Naive thymus-derived CD8-positive, alpha-beta T cell (primary cell): ENCODE data around the gene IFITM2. TPM values are rescaled to one million over a fixed set of nuclear protein-coding genes. Genes with fewer than 3 reads are reported as not detected.
"Not testable (repeated sequence)": the region's sequence is repeated elsewhere in the genome, so short reads cannot be mapped to it uniquely, and the experiment has no call there.

Source experiments
- ATAC-seq, 2 donors: fragments of 150-1000 bp; cut with Tn5 transposase in 1 of 2; sonication (Bioruptor Pico), chemical (Tn5 transposase) in 1 of 2; 1 replicate in 1 of 2; 2 replicates in 1 of 2; pipeline ENCODE4 v1.10.0; 2021; ENCODE audit warnings: mild to moderate bottlenecking in 2 of 2, moderate library complexity in 2 of 2
- POLR2A ChIA-PET: fragments of 350-600 bp; sonication (Branson Sonifier 250); formaldehyde crosslinking; loops from one replicate; lab custom pipeline; 2021; ENCODE audit warnings: antibody characterized with exemption; lab: Charles Lee
- DNase-seq, 10 donors: peaks; one replicate each; pipeline versions ENCODE4 v3.0.0 to v3.0.0-alpha.2; 2020 to 2022
- H3K27ac Mint-ChIP-seq, 10 donors: one replicate each; pipeline ENCODE4 v1.8.0; 2020 to 2022; ENCODE audit warnings: mild to moderate bottlenecking in 10 of 10, mixed read lengths in 10 of 10, moderate library complexity in 4 of 10, inconsistent platforms in 1 of 10
- H3K27me3 Mint-ChIP-seq, 5 donors: one replicate each; pipeline ENCODE4 v1.8.0; 2021 to 2022; ENCODE audit warnings: mixed read lengths in 5 of 5
- H3K36me3 Mint-ChIP-seq, 3 donors: one replicate each; pipeline ENCODE4 v1.8.0; 2020 to 2022; ENCODE audit warnings: mixed read lengths in 3 of 3, mild to moderate bottlenecking in 2 of 3, inconsistent platforms in 1 of 3
- H3K4me1 Mint-ChIP-seq, 4 donors: one replicate each; pipeline ENCODE4 v1.8.0; 2021 to 2022; ENCODE audit warnings: mixed read lengths in 4 of 4
- H3K4me3 Mint-ChIP-seq, 10 donors: one replicate each; pipeline ENCODE4 v1.8.0; 2020 to 2022; ENCODE audit warnings: mild to moderate bottlenecking in 10 of 10, mixed read lengths in 10 of 10, moderate library complexity in 6 of 10, inconsistent platforms in 1 of 10
- H3K9me3 Mint-ChIP-seq, 9 donors: one replicate each; pipeline ENCODE4 v1.8.0; 2020 to 2022; ENCODE audit warnings: mixed read lengths in 9 of 9, mild to moderate bottlenecking in 3 of 9, inconsistent platforms in 1 of 9, moderate library complexity in 1 of 9
- polyA plus RNA-seq, 3 donors: library from polyadenylated mRNA; unstranded; fragments of 300-500 nt; fragmentation: Illumina TruSeq; gene quantifications; one replicate each; pipeline ENCODE4 v1.2.3, GENCODE V29; 2021
- total RNA-seq, 8 experiments: library from RNA in 2 of 8; stranded (reverse) in 2 of 8; gene quantifications; one replicate each; pipeline ENCODE4 v1.2.3 and lab custom pipeline; 2021 to 2026

The IFITM2 gene
- total and polyA plus RNA-seq, 5 experiments from 2014 or later: 115 to 2,732 (median 2,345) TPM

DNA sequence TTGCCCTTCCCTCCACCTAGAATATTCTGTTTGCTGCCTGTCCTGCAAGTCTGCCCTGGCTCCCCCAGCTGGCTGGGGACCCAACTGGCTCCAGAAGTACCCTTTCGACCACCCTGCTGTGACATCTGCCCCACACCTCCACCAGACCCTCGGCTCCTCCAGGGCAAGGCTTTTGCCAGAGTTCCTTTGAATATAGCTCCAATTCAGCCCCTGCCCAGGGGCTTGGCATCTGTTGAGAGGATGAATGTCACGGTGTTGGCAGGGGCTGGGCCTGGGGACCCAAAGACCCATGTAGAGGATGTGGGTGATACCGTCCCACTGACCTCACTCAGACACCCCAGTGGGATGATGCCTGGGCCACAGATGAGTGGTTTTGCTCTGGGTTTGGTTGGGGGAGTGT, 25.4 kb upstream of the IFITM2 start:
- peak overlapping the region; percentile 82 to 95 (median 93) for H3K4me3 Mint-ChIP-seq
- H3K27me3 Mint-ChIP-seq: peaks cover 0 to 14% (median 0%) of the 10 kb centered on the region in 5 donors
- POLR2A ChIA-PET: interaction anchor here (0.6 to 21.0 kb wide), 12 partner anchors 5 to 275 kb away, joined by 3 to 863 read pairs (median 26); partner anchors contain the start of genes BET1L, IFITM1, IFITM5 and NLRP6
- H3K4me1 Mint-ChIP-seq: peaks cover 29 to 67% (median 59%) of the 10 kb centered on the region in 4 donors
- H3K27ac Mint-ChIP-seq: peak overlapping the region; percentile 59 to 96 (median 94)
- no peak for ATAC-seq
- peaks cover 0 to 2% (median 0%) of the 10 kb centered on the region in 9 donors for H3K9me3 Mint-ChIP-seq
- peaks cover 0 to 11% (median 0%) of the 10 kb centered on the region in 3 donors for H3K36me3 Mint-ChIP-seq
- peak in 1 of 10 donors; percentile 11 for DNase-seq

DNA sequence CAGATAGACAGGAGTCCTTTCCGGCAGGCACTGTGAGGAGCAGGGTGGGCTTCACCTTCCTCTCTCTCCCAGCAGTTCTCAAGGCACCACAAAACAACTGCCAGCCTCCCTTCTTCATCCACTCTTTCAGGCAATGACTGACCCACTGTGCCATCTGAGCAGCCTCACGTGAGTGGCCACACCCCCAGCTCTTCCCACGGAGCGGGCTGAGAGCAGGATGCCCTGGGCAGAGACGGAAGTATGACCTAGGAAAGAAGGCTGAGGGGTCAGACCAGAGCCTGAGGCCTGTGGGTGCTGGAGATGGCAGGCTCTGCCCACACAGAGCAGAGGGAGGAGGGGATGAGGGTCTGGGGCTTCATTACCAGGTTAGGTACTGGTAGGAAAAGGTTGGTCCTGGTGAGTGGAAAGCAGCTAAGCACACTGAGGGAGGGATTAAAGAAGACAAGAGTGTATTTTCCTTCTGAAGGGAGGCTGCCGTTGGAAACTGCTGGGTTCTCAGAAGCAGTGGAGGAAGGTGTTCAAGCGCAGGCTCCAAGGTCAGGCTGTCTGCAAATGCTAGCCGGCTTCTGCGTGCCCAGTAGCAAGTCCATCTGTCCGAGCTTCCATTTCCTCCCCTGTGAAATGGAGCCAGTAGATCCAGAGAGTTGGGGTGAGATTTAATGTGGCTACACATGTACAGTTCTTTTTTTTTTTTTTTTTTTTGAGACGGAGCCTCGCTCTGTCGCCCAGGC, 24.8 kb upstream of the IFITM2 start:
- H3K36me3 Mint-ChIP-seq: peaks cover 0 to 11% (median 0%) of the 10 kb centered on the region in 3 donors
- no peak for ATAC-seq
- H3K27me3 Mint-ChIP-seq: peaks cover 0 to 14% (median 0%) of the 10 kb centered on the region in 5 donors
- H3K9me3 Mint-ChIP-seq: no peaks in the 10 kb centered on the region
- DNase-seq: peak in 1 of 10 donors; percentile 14
- peaks cover 28 to 66% (median 55%) of the 10 kb centered on the region in 4 donors for H3K4me1 Mint-ChIP-seq
- POLR2A ChIA-PET: interaction anchor here (0.6 to 21.0 kb wide), 16 partner anchors 4 to 123 kb away, joined by 3 to 863 read pairs (median 8); partner anchors contain the start of genes BET1L, IFITM1, IFITM5 and NLRP6
- H3K4me3 Mint-ChIP-seq: peak overlapping the region; percentile 82 to 95 (median 93)
- peak overlapping the region; percentile 59 to 96 (median 94) for H3K27ac Mint-ChIP-seq

DNA sequence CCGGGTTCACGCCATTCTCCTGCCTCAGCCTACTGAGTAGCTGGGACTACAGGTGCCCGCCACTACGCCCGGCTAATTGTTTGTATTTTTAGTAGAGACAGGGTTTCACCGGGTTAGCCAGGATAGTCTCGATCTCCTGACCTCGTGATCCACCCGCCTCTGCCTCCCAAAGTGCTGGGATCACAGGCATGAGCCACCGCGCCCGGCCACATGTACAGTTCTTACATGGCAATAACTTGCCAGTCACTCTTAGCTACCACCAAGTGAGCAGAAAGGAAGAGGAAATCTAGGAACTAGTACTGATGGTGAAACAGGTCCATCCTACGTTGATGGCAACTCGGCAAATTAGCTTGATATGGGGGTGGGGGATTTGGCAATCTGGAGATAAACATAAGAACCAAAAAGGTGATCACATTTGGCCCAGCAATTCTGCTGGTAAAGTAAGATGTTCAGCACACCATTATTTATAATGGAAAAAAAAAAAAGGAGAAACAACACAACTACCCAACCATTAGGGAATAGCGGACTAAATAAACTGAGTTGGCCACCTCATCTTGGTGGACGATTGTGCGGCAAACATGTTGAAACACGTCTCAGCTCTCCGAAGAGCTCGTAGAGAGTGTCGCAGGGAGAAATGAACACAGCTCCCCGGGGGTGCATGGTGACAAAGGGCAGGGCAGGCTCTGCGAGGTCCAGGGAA, 24.1 kb upstream of the IFITM2 start:
- Mint-ChIP-seq H3K4me3 (peak overlapping the region; percentile 82 to 95 (median 93)), H3K27me3 (peaks cover 0 to 14% (median 0%) of the 10 kb centered on the region in 5 donors), H3K36me3 (peaks cover 0 to 11% (median 0%) of the 10 kb centered on the region in 3 donors), H3K9me3 (no peaks in the 10 kb centered on the region), H3K27ac (peak overlapping the region; percentile 59 to 96 (median 94)), H3K4me1 (peaks cover 27 to 62% (median 52%) of the 10 kb centered on the region in 4 donors)
- no peak for ATAC-seq
- POLR2A ChIA-PET: interaction anchor here (0.6 to 21.0 kb wide), 18 partner anchors 3 to 131 kb away, joined by 3 to 863 read pairs (median 8); partner anchors contain the start of genes BET1L, IFITM1, IFITM5 and NLRP6
- DNase-seq: peak in 3 of 10 donors; percentile 6 to 25 (median 15)

- H3K9me3 Mint-ChIP-seq: no peaks in the 10 kb centered on the region
- peaks cover 26 to 60% (median 49%) of the 10 kb centered on the region in 4 donors for H3K4me1 Mint-ChIP-seq
- H3K27ac Mint-ChIP-seq: peak overlapping the region in 9 of 10 donors; percentile 63 to 96 (median 94)
- POLR2A ChIA-PET: interaction anchor here (0.7 to 21.0 kb wide), 14 partner anchors 2 to 130 kb away, joined by 3 to 863 read pairs (median 14); partner anchors contain the start of genes BET1L, IFITM1, IFITM5 and NLRP6
- H3K27me3 Mint-ChIP-seq: peaks cover 0 to 13% (median 0%) of the 10 kb centered on the region in 5 donors
- ATAC-seq: no peak
- H3K4me3 Mint-ChIP-seq: peak overlapping the region; percentile 82 to 95 (median 93)
- DNase-seq: peak in 2 of 10 donors; percentile 1 to 15
- peaks cover 0 to 11% (median 0%) of the 10 kb centered on the region in 3 donors for H3K36me3 Mint-ChIP-seq
Observed at GRCh38 chr11:284105-285020, 23.3 kb upstream of the IFITM2 start.

GRCh38 chr11:285021-285893, 22.4 kb upstream of the IFITM2 start:
- peaks cover 32 to 69% (median 55%) of the 10 kb centered on the region in 4 donors for H3K4me1 Mint-ChIP-seq
- no peak for ATAC-seq
- H3K36me3 Mint-ChIP-seq: peaks cover 0 to 11% (median 0%) of the 10 kb centered on the region in 3 donors
- peaks cover 0 to 12% (median 0%) of the 10 kb centered on the region in 5 donors for H3K27me3 Mint-ChIP-seq
- peak overlapping the region in 7 of 10 donors; percentile 24 to 93 (median 54) for H3K4me3 Mint-ChIP-seq
- DNase-seq: peak in 2 of 10 donors; percentile 0 to 14
- POLR2A ChIA-PET: interaction anchor here (0.6 to 21.0 kb wide), 9 partner anchors 1 to 70 kb away, joined by 3 to 863 read pairs (median 22); partner anchors contain the start of genes IFITM1, IFITM5, NLRP6 and PGGHG
- peak overlapping the region; percentile 35 to 99 (median 94) for H3K27ac Mint-ChIP-seq
- no peaks in the 10 kb centered on the region for H3K9me3 Mint-ChIP-seq

DNA sequence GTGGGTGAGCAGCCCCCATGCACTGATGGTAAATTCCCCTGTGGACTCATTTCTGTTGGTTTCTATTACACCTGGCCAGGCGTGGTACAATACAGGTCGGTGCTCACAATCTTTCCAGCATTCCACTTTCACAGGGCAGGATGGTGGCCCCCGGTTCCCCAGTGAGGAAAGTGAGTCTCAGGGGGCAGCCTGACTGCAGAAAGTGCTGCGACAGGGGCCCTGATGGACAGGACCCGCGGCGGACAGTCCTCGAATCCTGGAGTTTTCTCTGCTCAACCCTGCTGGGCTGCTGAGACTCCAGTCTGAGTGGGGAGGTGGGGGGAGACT, 21.8 kb upstream of the IFITM2 start:
- POLR2A ChIA-PET: interaction anchor here (0.6 to 21.0 kb wide), 10 partner anchors 1 to 79 kb away, joined by 3 to 863 read pairs (median 56); partner anchors contain the start of genes BET1L, IFITM1, IFITM2 and IFITM5
- Mint-ChIP-seq H3K36me3 (peaks cover 0 to 12% (median 0%) of the 10 kb centered on the region in 3 donors), H3K27ac (peak overlapping the region; percentile 51 to 99 (median 98)), H3K4me1 (peaks cover 35 to 75% (median 56%) of the 10 kb centered on the region in 4 donors), H3K9me3 (no peaks in the 10 kb centered on the region), H3K27me3 (peaks cover 0 to 12% (median 0%) of the 10 kb centered on the region in 5 donors), H3K4me3 (peak overlapping the region in 6 of 10 donors; percentile 26 to 99 (median 47))
- ATAC-seq (no peak), DNase-seq (peak in 1 of 10 donors; percentile 13)

DNA sequence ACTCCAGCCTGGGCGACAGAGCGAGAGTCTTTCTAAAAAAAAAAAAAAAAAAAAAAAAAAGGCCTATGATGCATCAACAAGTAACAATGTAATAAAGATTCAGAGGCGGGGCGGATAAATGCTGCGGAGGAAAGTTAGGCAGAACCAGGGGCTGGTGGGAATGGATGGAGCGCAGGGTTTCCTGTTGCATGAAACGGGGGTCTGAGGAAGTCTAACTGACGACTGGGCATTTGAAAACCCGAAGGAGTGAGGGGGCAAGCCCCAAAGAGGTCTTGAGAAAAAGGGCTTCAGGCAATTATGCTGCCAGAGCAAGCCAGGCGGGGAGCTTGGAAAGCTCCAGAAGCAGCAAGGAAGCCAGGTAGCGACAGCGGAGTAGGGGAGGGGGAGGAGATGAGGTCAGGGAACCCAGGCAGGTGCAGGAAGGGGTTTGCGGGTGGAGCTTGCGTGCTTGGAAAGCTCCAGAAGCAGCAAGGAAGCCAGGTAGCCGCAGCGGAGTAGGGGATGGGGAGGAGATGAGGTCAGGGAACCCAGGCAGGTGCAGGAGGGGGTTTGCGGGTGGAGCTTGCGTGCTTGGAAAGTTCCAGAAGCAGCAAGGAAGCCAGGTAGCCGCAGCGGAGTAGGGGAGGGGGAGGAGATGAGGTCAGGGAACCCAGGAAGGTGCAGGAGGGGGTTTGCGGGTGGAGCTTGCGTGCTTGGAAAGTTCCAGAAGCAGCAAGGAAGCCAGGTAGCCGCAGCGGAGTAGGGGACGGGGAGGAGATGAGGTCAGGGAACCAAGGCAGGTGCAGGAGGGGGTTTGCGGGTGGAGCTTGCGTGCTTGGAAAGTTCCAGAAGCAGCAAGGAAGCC, 20.4 kb upstream of the IFITM2 start:
- H3K27me3 Mint-ChIP-seq, H3K9me3 Mint-ChIP-seq: not testable (repeated sequence)
- H3K4me1 Mint-ChIP-seq: peaks cover 34 to 69% (median 51%) of the 10 kb centered on the region in 4 donors
- H3K27ac Mint-ChIP-seq: peak overlapping the region; percentile 93 to 99 (median 99)
- DNase-seq (peak in 9 of 10 donors; percentile 59 to 90 (median 75)), ATAC-seq (peak; percentile 4 to 9)
- peaks cover 0 to 22% (median 3%) of the 10 kb centered on the region in 3 donors for H3K36me3 Mint-ChIP-seq
- peak overlapping the region; percentile 93 to 100 (median 97) for H3K4me3 Mint-ChIP-seq
- POLR2A ChIA-PET: interaction anchor here (0.7 to 20.1 kb wide), 19 partner anchors 8 to 250 kb away, joined by 3 to 863 read pairs (median 6); partner anchors contain the start of genes BET1L, IFITM1, IFITM2 and IFITM5

- Mint-ChIP-seq H3K36me3 (peaks cover 0 to 20% (median 5%) of the 10 kb centered on the region in 3 donors), H3K4me3 (peak overlapping the region; percentile 93 to 100 (median 97)), H3K9me3 (no peaks in the 10 kb centered on the region), H3K27me3 (peaks cover 0 to 1% (median 0%) of the 10 kb centered on the region in 5 donors), H3K4me1 (peaks cover 29 to 61% (median 45%) of the 10 kb centered on the region in 4 donors), H3K27ac (peak overlapping the region; percentile 93 to 99 (median 98))
- POLR2A ChIA-PET: interaction anchor here (0.6 to 20.1 kb wide), 20 partner anchors 8 to 249 kb away, joined by 3 to 863 read pairs (median 6); partner anchors contain the start of genes BET1L, IFITM1, IFITM2 and IFITM5
- peak in 7 of 10 donors; percentile 55 to 77 (median 64) for DNase-seq
- ATAC-seq: peak; percentile 45 to 51
Observed at GRCh38 chr11:287821-288477, 19.7 kb upstream of the IFITM2 start.
